Small intestine (tissue), 7 donors: Measurements from ENCODE around the gene MTFP1. TPM values are rescaled to one million over a fixed set of nuclear protein-coding genes. Genes with fewer than 3 reads are reported as not detected.
A peak's percentile ranks its signal among the peaks of the same experiment; 100 is the strongest.

Experiments used
- DNase-seq, 2 donors: peaks; one replicate each; pipeline versions ENCODE4 v3.0.0 to v3.0.0-alpha.2; 2013
- FAIRE-seq: peaks from 2 replicates; lab custom pipeline; 2012; peaks lifted over from hg19 to GRCh38; lab: Jason Lieb, UNC
- H3K27ac ChIP-seq, 3 donors: one replicate each; pipeline ENCODE4 v1.5.1; 2013; ENCODE audit warnings: low read length in 2 of 3, mild to moderate bottlenecking in 2 of 3, control low read depth in 1 of 3, inconsistent platforms in 1 of 3, low read depth in 1 of 3, moderate library complexity in 1 of 3
- H3K27me3 ChIP-seq, 3 donors: one replicate each; pipeline ENCODE4 v1.6.1; 2013; ENCODE audit warnings: low read length in 3 of 3, inconsistent platforms in 1 of 3; ENCODE audit not compliant: control insufficient read depth in 3 of 3, insufficient read depth in 3 of 3
- H3K36me3 ChIP-seq, 3 donors: one replicate each; pipeline ENCODE4 v1.6.1; 2013; ENCODE audit warnings: low read length in 3 of 3, inconsistent platforms in 1 of 3, low read depth in 1 of 3, mild to moderate bottlenecking in 1 of 3, moderate library complexity in 1 of 3; ENCODE audit not compliant: control insufficient read depth in 3 of 3, insufficient read depth in 2 of 3
- H3K4me1 ChIP-seq, 3 donors: one replicate each; pipeline ENCODE4 v1.6.1; 2013; ENCODE audit warnings: low read length in 2 of 3, inconsistent platforms in 1 of 3, low read depth in 1 of 3, mild to moderate bottlenecking in 1 of 3, moderate library complexity in 1 of 3; ENCODE audit not compliant: control insufficient read depth in 3 of 3, insufficient read depth in 2 of 3
- H3K4me3 ChIP-seq, 3 donors: one replicate each; pipeline ENCODE4 v1.5.1; 2013; ENCODE audit warnings: low read length in 3 of 3, control low read depth in 1 of 3, inconsistent platforms in 1 of 3, low read depth in 1 of 3, mild to moderate bottlenecking in 1 of 3, moderate library complexity in 1 of 3
- H3K9me3 ChIP-seq, 2 donors: one replicate each; pipeline ENCODE4 v1.6.1; 2013; ENCODE audit warnings: low read depth in 1 of 2, low read length in 1 of 2; ENCODE audit not compliant: control insufficient read depth in 2 of 2, insufficient read depth in 1 of 2
- WGBS, 3 donors: extraction: QIAGEN DNeasy Blood & Tissue Kit; methylation state at CpG; one replicate each; pipeline ENCODE4 v1.1.7; 2013; 5-methylcytosine and 5-hydroxymethylcytosine counted together
- polyA plus RNA-seq, 4 donors: library from polyadenylated mRNA; stranded (reverse) in 3 of 4; unstranded in 1 of 4; fragments of 200-250 nt in 3 of 4; fragments of 120-200 nt in 1 of 4; gene quantifications; one replicate each; pipeline versions ENCODE4 v1.2.1 to v1.2.3, GENCODE V29; 2013
- donor health status: healthy with polysubstance abuse.
- donor health status: control.
- donor health status: control.
- donor health status: Bipolar disorder and iron deficiency.
- donor health status: healthy.

MTFP1 gene
- polyA plus RNA-seq, 4 donors = 10.0 to 36.7 (median 21.1) TPM

DNA sequence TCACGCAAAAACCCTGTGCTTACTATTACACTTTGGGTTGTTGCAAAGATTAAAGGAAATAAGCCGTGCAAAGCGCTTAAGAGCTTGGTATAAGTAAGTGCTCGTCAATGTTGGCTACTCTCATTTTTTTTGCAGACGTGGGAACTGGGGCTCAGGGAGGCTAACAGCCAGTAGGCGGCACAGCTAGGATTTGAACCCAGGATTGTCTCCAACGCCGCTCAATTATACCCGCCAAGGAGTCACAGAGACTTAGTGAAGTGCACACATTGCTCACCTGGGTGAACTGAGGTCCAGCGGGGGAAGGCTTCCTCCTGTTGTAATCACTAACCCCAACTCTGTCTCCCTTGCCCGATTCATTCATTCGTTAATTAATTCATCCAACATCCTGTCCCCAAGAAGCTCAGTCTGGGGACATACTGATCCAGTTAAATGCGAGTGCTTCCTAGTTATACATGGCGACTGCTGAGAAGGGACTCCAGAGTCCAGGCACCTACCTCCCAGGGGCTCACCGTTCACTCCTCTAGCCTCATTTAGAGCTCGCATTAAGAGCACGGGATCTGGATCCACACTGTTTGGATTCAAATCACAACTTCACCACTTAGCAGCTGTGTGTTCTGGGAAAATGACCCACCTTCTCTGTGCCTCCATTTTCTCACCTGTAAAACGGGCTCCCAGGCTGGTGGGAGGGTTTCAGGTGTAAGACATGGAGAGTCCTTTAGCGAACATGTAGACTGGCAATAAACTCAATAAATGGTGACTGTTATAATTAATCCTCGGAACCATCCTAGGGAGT is 838 bp upstream of the MTFP1 start:
- Histone ChIP-seq H3K4me3 (peak overlapping the region; percentile 13 to 65 (median 51)), H3K4me1 (peaks cover 5 to 54% (median 7%) of the 10 kb centered on the region in 3 donors), H3K27ac (peak overlapping the region; percentile 66 to 96 (median 93)), H3K36me3 (peaks cover 0 to 34% (median under 1%) of the 10 kb centered on the region in 3 donors), H3K27me3 (no peaks in the 10 kb centered on the region), H3K9me3 (no peaks in the 10 kb centered on the region)
- DNase-seq = peak in 1 of 2 donors; percentile 47
- FAIRE-seq = no peak
- 15 to 37% (median 22%) methylated on average over 20 of the region's 20 CpGs for WGBS, 3 donors

DNA sequence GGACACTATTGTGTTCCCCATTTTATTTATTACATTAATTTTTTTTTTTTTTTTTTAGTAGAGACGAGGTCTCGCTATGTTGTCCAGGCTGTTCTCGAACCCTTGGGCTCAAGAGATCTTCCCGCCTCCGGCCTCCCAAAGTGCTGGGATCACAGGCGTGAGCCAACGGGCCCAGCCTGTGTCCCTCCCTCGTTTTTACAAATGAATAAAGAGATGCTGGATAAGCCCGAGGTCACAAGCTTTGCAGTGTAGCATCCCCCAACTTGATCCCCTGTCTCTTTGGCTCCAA is 297 bp upstream of the MTFP1 start:
- FAIRE-seq (no peak), DNase-seq (no peak)
- peak overlapping the region; percentile 33 to 76 (median 67) for H3K27ac ChIP-seq
- H3K4me1 ChIP-seq = peaks cover 3 to 51% (median 7%) of the 10 kb centered on the region in 3 donors
- WGBS, 3 donors = 1 to 12% (median 10%) methylated on average over 9 of the region's 9 CpGs
- peaks cover 0 to 30% (median 2%) of the 10 kb centered on the region in 3 donors for H3K36me3 ChIP-seq
- H3K4me3 ChIP-seq = peak overlapping the region; percentile 62 to 65 (median 65)
- no peaks in the 10 kb centered on the region for H3K9me3 ChIP-seq
- no peaks in the 10 kb centered on the region for H3K27me3 ChIP-seq

DNA sequence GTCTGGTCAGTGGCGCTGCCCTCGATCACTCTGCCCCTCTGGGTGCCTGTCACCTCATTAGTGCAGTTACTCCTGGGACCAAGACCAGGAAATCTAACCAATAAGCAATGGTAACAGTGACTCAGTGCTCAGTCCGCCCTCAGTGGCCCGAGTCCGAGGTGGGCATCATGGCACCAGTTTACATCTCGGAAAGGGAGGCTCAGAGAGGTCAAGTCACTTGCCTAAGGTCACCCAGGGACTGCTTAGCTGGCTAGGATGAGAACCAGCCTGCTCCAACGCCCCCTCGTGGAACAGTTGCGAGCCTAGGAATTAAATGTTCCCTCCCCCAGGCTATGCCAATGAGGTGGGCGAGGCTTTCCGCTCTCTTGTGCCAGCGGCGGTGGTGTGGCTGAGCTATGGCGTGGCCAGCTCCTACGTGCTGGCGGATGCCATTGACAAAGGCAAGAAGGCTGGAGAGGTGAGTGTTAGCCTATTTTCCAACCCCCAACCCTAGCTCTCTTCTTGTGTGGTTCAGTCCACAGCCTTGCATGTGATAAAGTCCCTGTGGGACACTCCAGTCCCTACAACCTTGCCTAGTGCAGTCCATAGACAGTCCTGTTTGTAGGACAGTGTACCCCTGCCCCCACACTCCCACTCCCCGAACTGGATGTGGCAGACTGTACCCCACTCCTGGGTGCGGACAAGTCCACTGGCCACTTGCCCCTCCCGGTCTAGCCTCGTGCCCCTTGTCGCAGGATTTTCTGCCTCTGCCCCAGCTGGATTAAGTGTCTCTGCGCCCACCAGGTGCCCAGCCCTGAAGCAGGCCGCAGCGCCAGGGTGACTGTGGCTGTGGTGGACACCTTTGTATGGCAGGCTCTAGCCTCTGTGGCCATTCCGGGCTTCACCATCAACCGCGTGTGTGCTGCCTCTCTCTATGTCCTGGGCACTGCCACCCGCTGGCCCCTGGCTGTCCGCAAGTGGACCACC is 1.1 kb downstream of the MTFP1 start:
- peaks cover 0 to 30% (median 2%) of the 10 kb centered on the region in 3 donors for H3K36me3 ChIP-seq
- H3K27me3 ChIP-seq = no peaks in the 10 kb centered on the region
- H3K4me3 ChIP-seq = peak overlapping the region; percentile 62 to 65 (median 65)
- WGBS, 3 donors = 43 to 50% (median 45%) methylated on average over 29 of the region's 29 CpGs
- peak overlapping the region in 1 of 3 donors; percentile 76 for H3K27ac ChIP-seq
- FAIRE-seq (no peak), DNase-seq (peak; percentile 88 to 93)
- H3K9me3 ChIP-seq = no peaks in the 10 kb centered on the region
- peaks cover 2 to 38% (median 7%) of the 10 kb centered on the region in 3 donors for H3K4me1 ChIP-seq

DNA sequence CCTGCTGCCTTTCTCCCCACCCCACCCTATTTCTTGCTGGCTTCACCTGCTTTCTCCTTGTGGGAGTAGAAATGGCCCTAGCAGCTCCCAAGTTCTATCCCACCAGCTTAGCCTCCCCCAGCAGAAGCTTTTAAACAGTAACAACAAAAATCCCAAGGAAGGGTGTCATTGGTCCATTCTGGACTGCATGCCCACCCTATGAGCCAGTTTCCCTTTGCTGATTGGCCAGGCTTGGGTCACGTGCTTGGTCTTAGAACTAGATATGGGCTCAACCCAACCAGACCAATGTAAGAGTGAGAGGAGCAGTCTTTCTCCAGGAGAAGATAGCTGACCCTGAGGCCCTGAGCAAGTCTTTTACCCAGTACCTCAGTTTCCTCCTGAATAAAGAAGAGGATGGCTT is 2.3 kb downstream of the MTFP1 start:
- no peak for DNase-seq
- Histone ChIP-seq H3K36me3 (peaks cover 0 to 24% (median 2%) of the 10 kb centered on the region in 3 donors), H3K4me1 (peaks cover 0 to 36% (median 0%) of the 10 kb centered on the region in 3 donors), H3K27me3 (no peaks in the 10 kb centered on the region), H3K9me3 (no peaks in the 10 kb centered on the region), H3K4me3 (no peak overlapping the region), H3K27ac (no peak overlapping the region)
- no peak for FAIRE-seq
- 87 to 94% (median 88%) methylated on average over 1 of the region's 1 CpG for whole genome bisulfite sequencing, 3 donors

DNA sequence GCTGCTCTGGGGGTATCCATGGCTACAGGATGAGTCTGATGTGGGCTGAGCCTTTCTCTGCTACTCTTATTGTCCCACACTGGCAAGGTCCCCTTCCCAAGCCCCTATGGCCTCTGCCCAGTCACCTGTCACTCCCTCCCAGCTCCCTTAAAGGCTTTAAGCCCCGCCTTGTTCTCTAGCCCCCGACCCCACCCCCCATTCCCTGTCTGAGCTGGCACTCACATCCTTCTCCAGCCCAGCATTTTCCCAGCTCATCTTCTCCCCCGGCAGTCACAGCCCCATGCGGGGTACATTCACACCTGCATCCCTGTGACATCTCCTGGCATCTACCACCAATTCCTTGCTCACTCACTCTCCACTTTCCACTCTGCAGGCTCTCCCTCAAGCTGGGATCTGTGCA is 4.3 kb downstream of the MTFP1 start:
- 64 to 75% (median 71%) methylated on average over 4 of the region's 4 CpGs for whole genome bisulfite sequencing, 3 donors
- Histone ChIP-seq H3K27ac (no peak overlapping the region), H3K4me1 (peaks cover 0 to 30% (median 0%) of the 10 kb centered on the region in 3 donors), H3K27me3 (no peaks in the 10 kb centered on the region), H3K36me3 (peaks cover 0 to 24% (median 2%) of the 10 kb centered on the region in 3 donors), H3K4me3 (no peak overlapping the region), H3K9me3 (no peaks in the 10 kb centered on the region)
- no peak for DNase-seq
- no peak for FAIRE-seq

DNA sequence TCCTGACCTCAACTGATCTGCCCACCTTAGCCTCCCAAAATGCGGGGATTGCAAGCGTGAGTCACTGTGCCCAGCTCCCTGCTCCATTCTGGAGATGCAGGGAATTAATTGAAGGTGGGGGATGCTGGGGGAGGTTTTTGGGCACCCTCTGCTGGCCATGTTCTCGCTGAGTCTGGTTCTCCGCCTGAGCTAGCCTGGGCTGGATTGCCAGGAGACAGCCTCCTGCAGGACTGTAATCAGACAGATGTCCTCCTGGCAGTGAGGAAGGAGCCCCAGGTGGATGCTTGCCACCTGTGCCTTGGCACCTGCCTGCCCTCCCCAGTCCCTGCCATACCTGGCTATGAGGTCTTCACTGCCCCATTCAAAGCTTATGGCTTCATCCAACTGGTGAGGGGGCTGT is 5.4 kb downstream of the MTFP1 start:
- H3K27me3 ChIP-seq = no peaks in the 10 kb centered on the region
- peaks cover 0 to 24% (median 2%) of the 10 kb centered on the region in 3 donors for H3K36me3 ChIP-seq
- DNase-seq (no peak), FAIRE-seq (no peak)
- peaks cover 0 to 3% of the 10 kb centered on the region in 2 donors for H3K9me3 ChIP-seq
- WGBS, 3 donors = 69 to 82% (median 73%) methylated on average over 4 of the region's 4 CpGs
- H3K4me1 ChIP-seq = peaks cover 0 to 22% (median 0%) of the 10 kb centered on the region in 3 donors
- H3K27ac ChIP-seq = no peak overlapping the region
- H3K4me3 ChIP-seq = no peak overlapping the region

GRCh38 chr22:30432096-30432495 is 6.5 kb downstream of the MTFP1 start:
- H3K4me1 ChIP-seq = peaks cover 0 to 15% (median 0%) of the 10 kb centered on the region in 3 donors

DNA sequence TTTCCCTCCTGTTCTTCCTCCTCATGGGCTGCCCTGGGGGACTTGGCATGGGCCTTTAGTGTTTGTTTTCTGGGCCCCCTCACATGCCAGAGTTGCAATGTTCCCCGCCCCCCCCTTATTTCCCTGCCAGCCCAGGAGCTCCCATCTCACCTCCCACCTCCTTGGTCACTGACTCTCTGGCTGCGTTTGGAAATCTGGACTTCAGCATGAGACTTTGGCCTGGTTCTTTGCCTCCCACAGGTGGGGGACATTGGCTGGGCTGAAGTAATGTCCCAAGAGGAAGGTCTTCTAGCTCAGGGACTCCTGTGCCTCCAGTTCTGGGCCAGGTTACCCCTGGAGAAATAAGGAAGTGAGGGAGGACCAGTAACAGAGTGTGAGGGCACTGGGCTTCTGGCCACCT is 7.0 kb downstream of the MTFP1 start:
- WGBS, 3 donors = 25 to 62% (median 40%) methylated on average over 1 to 2 of the region's 2 CpGs
- Histone ChIP-seq H3K27ac (no peak overlapping the region), H3K27me3 (no peaks in the 10 kb centered on the region), H3K4me1 (peaks cover 0 to 15% (median 0%) of the 10 kb centered on the region in 3 donors), H3K36me3 (peaks cover 0 to 20% (median 2%) of the 10 kb centered on the region in 3 donors), H3K9me3 (peaks cover 0 to 3% of the 10 kb centered on the region in 2 donors), H3K4me3 (no peak overlapping the region)
- peak; percentile 45 to 75 for DNase-seq
- no peak for FAIRE-seq

More at GRCh38 chr22:30432096-30432495, 6.5 kb downstream of the MTFP1 start:
- Histone ChIP-seq H3K27ac (no peak overlapping the region), H3K9me3 (peaks cover 0 to 3% of the 10 kb centered on the region in 2 donors), H3K4me3 (no peak overlapping the region), H3K36me3 (peaks cover 0 to 22% (median 2%) of the 10 kb centered on the region in 3 donors), H3K27me3 (no peaks in the 10 kb centered on the region)
- DNase-seq = no peak
- no peak for FAIRE-seq
- 86 to 100% (median 94%) methylated on average over 4 of the region's 4 CpGs for WGBS, 3 donors
